ENCODE measurements around the gene POLE4.

The POLE4 gene

GRCh38 chr2:74941284-74941683 lies 17.2 kb upstream of the POLE4 start:
- DNase-seq = no peak

GRCh38 chr2:74942263-74942662 lies 16.2 kb upstream of the POLE4 start:
- no peak for DNase-seq

- no peak for DNase-seq
Measured at GRCh38 chr2:74944987-74945787, 13.3 kb upstream of the POLE4 start.

- DNase-seq = no peak
Measured at GRCh38 chr2:74945788-74946331, 12.6 kb upstream of the POLE4 start.

DNA sequence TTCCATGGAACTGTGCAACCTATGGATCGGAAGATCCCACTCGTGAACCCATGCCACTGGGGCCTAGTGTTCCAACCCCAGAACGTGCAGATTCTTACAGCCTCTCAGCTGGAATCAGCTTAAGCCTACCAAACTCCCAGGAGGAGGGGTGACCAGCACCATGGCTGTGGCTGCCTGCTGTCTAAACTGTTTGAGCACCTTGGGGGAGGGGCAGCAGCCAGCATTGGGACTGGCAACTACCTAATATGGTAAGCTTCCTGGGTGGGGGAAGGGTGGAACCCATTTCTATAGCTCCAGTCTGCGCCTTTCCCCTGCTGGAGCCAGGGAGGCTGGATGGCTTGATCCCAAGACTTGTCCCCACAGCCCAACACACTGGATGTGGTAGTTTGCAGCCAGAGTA lies 10.7 kb upstream of the POLE4 start:
- no peak for DNase-seq

DNA sequence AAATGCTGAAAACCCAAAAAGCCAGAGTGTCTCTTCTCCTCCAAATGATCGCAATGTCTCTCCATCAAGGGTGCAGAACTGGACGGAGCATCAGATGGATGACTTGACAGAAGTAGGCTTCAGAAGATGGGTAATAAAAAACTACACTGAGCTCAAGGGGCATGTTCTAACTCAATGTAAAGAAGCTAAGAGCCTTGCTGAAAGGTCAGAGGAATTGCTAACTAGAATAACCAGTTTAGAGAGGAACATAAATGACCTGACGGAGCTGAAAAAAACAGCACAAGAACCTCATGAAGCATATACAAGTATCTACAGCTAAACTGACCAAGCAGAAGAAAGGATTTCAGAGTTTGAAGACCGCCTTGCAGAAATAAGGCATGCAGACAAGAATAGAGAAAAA lies 9.7 kb upstream of the POLE4 start:
- DNase-seq = no peak

GRCh38 chr2:74951211-74951754 lies 7.2 kb upstream of the POLE4 start:
- DNase-seq = no peak

- no peak for DNase-seq
Measured at GRCh38 chr2:74952575-74952974, 5.9 kb upstream of the POLE4 start.

DNA sequence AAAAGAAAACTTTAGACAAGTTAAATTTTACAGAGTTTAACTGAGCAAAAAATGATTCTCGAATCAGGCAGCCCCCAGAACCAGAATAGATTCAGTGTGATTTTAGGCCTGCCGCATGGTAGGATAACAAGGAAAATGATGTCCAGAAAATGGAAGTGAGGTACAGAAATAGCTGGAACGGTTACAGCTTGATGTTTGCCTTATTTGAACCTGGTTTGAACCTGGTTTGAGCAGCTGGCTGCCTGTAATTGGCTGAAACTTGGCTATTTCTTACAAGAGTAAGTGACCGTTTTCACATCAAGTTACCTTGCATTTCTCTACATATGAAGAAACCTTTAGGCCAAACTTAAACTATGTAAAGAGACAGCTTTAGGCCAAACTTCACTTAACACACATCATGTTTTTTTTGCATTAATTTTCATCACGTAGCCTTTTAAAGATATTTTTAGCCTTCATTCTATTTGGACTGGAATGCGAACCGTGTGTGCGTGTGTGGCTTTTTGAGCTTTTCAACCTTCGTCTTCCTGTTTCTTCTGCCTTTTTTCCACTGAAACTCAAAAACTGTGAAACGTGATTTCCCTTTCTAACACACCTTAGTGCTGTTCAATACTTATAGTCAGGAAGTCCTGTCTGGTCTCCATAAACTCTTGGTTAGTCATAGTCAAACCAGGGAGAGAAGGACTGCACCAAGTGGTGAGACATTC lies 4.5 kb upstream of the POLE4 start:
- DNase-seq = no peak

- DNase-seq = no peak
Measured at GRCh38 chr2:74954500-74954874, 4.0 kb upstream of the POLE4 start.

- DNase-seq = no peak
Measured at GRCh38 chr2:74957886-74958273, 563 bp upstream of the POLE4 start.

GRCh38 chr2:74959106-74959751 lies 786 bp downstream of the POLE4 start:
- DNase-seq = no peak

DNA sequence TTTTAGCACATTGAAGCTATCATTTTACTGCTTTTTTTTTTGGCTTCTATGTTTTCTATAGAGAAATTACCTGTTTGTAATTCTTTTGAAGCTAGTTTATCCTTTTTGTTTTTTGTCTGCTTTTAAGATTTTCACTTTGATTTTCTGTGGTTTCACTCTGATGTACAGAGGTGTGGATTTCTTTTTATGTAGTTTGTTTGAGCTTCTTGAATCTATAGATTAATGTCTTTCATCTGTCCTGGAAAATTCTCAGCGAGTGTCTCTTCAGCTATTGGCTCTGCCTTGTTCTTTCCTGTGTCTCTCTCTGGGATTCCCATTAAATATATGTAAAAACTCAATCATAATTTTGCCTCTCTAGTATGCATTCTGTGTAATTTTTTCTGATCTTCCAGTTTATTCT lies 8.4 kb downstream of the POLE4 start:
- no peak for DNase-seq

DNA sequence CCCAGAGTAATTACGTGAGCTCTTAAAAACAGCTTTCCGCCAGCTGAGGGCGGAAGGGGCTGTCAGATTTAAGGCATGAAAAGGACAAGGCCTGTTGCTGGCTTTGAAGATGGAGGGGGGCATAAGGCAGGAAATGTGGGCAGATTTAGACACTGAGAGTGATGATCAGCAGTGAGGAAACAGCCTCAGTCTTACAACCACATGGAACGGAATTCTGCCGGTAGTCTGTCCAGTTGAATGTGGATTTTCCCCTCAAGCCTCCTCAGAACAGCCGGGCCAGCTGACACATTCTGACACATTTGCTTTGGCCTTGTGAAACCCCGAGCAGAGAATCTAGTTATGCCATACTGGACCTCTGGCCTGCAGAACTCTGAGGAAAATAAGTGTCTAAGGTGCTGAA lies 16.6 kb downstream of the POLE4 start:
- peak; percentile 12 for DNase-seq

DNA sequence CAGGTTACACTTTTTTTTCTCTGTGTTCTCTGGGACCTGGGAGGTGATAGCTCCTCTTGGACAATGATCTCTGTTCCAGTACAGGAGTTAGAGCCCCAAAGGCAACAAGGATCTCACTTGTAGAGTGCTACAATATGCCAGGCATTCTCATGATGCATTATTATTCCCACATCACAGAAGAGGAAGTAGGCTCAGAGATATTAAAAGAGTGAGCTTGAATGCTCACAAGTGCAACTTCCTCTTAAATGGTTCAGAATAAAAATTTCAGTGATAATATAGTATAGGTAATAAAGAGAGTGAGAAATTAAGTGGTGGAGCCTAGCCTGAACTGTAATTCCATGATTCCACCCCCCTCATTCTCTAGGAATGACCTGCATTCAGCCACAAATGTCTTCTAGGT lies 21.4 kb downstream of the POLE4 start:
- DNase-seq = no peak

GRCh38 chr2:74982577-74982976 lies 24.1 kb downstream of the POLE4 start:
- no peak for DNase-seq

DNA sequence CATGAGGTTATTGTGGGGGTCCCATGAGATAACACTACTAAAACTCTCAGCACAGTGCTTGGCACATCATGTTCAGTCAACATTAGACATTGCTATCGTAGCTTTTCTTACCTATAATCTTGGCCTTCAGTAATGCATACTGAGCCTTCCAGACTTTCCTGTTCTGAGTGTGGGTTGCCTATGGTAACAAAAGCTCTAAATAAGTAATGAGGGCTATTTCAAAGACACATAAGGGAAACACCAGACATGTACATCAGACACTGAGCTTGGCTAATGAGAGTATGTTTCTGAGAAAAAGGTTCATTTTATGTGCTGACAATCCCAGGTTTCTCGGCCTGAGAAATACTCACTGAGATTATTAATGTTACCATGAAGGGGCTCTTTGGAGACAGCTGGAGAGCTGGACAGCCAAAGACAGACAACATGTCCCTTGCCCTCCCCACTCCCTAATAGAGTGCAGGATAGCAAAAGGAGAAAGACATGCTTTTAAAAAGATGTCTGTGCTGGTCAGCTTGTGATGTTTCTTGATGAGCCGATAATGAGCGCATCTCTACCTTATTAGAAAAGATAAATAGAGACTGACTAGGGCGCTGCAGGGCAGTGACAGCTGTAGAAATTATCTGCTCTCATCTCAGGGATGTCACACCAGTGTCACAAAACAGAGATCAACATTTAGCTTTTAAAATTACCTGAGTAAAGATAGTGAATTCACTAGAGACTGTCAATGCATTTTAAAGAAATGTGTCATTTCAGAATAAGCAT lies 25.4 kb downstream of the POLE4 start:
- DNase-seq = no peak

DNA sequence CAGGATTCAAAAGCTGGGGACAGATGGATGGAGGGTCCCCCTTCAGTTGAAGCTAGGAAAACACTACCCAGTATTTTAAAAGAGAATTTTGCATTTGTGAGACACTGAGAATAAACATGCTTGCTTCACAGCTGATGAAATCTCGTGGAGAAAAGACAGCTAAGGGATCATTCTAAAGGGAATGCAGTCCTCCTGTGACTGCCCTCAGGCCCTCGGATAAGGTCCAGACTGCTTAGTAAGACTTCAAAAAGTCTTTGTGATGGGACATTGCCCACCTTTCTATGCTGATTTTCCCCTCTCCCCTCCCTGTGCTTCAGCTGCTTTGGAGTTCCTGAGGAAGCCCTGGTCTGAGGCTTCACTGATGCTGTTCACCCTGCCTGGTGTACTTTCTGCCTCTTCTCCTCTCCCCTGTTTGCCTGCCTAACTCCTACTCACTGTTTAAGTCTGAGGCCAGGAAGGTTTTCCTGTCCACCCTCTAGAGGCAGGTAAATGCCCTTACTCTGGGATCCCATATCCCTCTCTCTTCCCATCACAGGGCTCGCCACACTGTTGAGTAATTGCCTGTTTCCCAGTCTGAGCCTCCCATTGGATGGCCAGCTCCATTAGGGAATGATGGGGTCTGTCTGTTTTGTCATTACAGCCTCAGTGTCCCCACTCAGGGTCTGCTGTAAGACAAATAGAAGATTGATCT lies 26.6 kb downstream of the POLE4 start:
- no peak for DNase-seq

- no peak for DNase-seq
Measured at GRCh38 chr2:74985978-74986609, 27.7 kb downstream of the POLE4 start.

DNA sequence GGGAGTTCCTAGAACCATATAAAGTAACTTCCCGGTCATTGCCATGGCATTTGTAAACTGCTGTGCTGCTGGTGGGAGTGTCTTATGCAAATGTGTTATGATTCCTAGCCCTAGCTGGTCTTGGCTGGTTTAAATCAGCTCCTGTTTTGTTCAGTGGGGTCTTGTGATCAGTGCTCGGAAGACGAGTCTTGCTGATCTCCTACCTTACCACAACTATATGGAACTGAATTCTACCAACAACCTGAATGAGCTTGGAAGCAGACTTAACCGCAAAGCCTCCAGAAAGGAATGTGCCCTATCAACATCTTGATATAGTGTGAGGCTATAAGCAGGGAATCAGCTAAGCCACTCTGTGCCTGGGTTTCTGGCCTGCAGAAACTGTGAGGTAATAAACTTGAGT lies 33.5 kb downstream of the POLE4 start:
- no peak for DNase-seq

- DNase-seq = no peak
Measured at GRCh38 chr2:74999468-74999867, 41.0 kb downstream of the POLE4 start.

DNA sequence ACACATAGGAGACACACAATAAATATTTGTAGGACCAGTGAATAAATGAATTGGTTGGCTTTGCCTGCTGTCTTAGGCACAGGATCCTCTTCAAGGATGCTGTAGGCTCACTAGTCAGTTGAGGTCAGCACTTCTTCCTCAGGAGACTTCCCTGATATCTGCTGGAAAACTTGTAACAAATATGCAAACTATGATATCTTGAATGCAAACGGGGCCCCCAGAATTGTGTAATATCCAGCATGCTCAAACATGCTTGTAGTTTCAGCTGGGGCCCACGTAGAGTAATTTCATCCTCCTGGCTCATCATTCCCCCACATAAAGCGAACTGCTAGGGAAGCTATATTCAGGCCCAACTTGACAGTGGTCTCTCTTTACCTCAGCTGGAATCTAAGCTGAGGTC lies 43.6 kb downstream of the POLE4 start:
- DNase-seq = no peak

All from NCI-H146 (cell line).